Stimulated activated CD4-positive, alpha-beta T cell treated with anti-CD3 and anti-CD28 coated beads, Interleukin-15, amount 100 ng/mL, for 48 hours (primary cell): Measurements from ENCODE around the gene IDH3G.

ENCODE experiments used
- DNase-seq, 2 donors: peaks; one replicate each; pipeline ENCODE4 v3.0.0-alpha.2; 2020; ENCODE audit warnings: low read depth in 2 of 2

The IDH3G gene

GRCh38 chrX:153773741-153774575 is 20.2 kb downstream of the IDH3G start:
- DNase-seq, result no peak

GRCh38 chrX:153773218-153773611 is 21.0 kb downstream of the IDH3G start:
- no peak for DNase-seq

GRCh38 chrX:153772316-153773217 is 21.6 kb downstream of the IDH3G start:
- no peak for DNase-seq

- no peak for DNase-seq
These were observed 22.5 kb downstream of the IDH3G start for GRCh38 chrX:153771415-153772315.

- DNase-seq, result no peak
These were observed 23.4 kb downstream of the IDH3G start for GRCh38 chrX:153770601-153771414.

- DNase-seq, result no peak
These were observed 24.1 kb downstream of the IDH3G start for GRCh38 chrX:153769865-153770600.

- no peak for DNase-seq
These were observed 24.9 kb downstream of the IDH3G start for GRCh38 chrX:153769158-153769864.

GRCh38 chrX:153768311-153769157 is 25.6 kb downstream of the IDH3G start:
- no peak for DNase-seq

GRCh38 chrX:153767674-153768055 is 26.5 kb downstream of the IDH3G start:
- no peak for DNase-seq

GRCh38 chrX:153766871-153767673 is 27.1 kb downstream of the IDH3G start:
- no peak for DNase-seq

- DNase-seq, result peak in 1 of 2 donors; percentile 25
These were observed 27.9 kb downstream of the IDH3G start for GRCh38 chrX:153766098-153766817.

- DNase-seq, result no peak
These were observed 28.8 kb downstream of the IDH3G start for GRCh38 chrX:153765138-153766079.

- DNase-seq, result no peak
These were observed 29.4 kb downstream of the IDH3G start for GRCh38 chrX:153764786-153765137.

- peak; percentile 55 to 73 for DNase-seq
These were observed 30.0 kb downstream of the IDH3G start, which contains the start of gene PLXNB3 for GRCh38 chrX:153763989-153764755. Gene PLXNB3, plus strand, starts transcription at chrX:153764249. Its CDS starts 1,287 bp downstream, at chrX:153765536.

- DNase-seq, result no peak
These were observed 30.8 kb downstream of the IDH3G start for GRCh38 chrX:153763298-153763932.
